K562 (cell line): ENCODE results near the gene PTK6. TPM values are rescaled to one million over a fixed set of nuclear protein-coding genes. Genes with fewer than 3 reads are reported as not detected.

ENCODE experiments used
- E2F3 ChIP-seq: fragments of 250-450 bp; sonication (Bioruptor Pico); IDR thresholded peaks from 2 replicates; pipeline ENCODE4 v1.4.0; 2020; ENCODE audit warnings: mild to moderate bottlenecking
- EGR1 ChIP-seq: fragments of 450-650 bp; conservative IDR thresholded peaks from 2 replicates; pipeline ENCODE4 v1.6.1; 2017; ENCODE audit warnings: mild to moderate bottlenecking
- GTF2A2 ChIP-seq: IDR thresholded peaks from 2 replicates; pipeline ENCODE4 v1.6.1; 2016; ENCODE audit warnings: mild to moderate bottlenecking, missing genetic modification characterization, missing compliant biosample characterization
- HNRNPH1 ChIP-seq: fragments of 200-400 bp; formaldehyde crosslinking; optimal IDR thresholded peaks from 2 replicates; pipeline ENCODE3; 2017; ENCODE audit warnings: low read depth, mild to moderate bottlenecking, low read length, moderate library complexity
- HNRNPL ChIP-seq: fragments of 200-400 bp; formaldehyde crosslinking; IDR thresholded peaks from 2 replicates; pipeline ENCODE4 v1.6.1; 2017; ENCODE audit warnings: low read depth, mild to moderate bottlenecking, low read length
- JUNB ChIP-seq: fragments of 450-650 bp; formaldehyde crosslinking; conservative IDR thresholded peaks from 2 replicates; pipeline ENCODE4 v1.4.0; 2020; ENCODE audit warnings: mild to moderate bottlenecking
- MECOM ChIP-seq: fragments of 250-450 bp; sonication (Bioruptor Pico); IDR thresholded peaks from 2 replicates; pipeline ENCODE4 v1.8.0; 2022; ENCODE audit warnings: inconsistent platforms
- RBFOX2 ChIP-seq: fragments of 200-400 bp; formaldehyde crosslinking; IDR thresholded peaks from 2 replicates; pipeline ENCODE4 v1.6.1; 2017; ENCODE audit warnings: low read depth, mild to moderate bottlenecking, low read length, moderate library complexity
- XRCC5 ChIP-seq: fragments of 200-400 bp; formaldehyde crosslinking; IDR thresholded peaks from 2 replicates; pipeline ENCODE4 v1.6.1; 2017; ENCODE audit warnings: low read depth, mild to moderate bottlenecking, low read length
- YY1 ChIP-seq, 3 experiments: IDR thresholded peaks; 2 replicates each; pipeline ENCODE4 v1.6.1; 2011; ENCODE audit warnings: low read length in 2 of 3, mild to moderate bottlenecking in 2 of 3, moderate library complexity in 2 of 3, borderline replicate concordance in 1 of 3, control low read depth in 1 of 3, low read depth in 1 of 3; ENCODE audit not compliant: insufficient read depth in 3 of 3, insufficient replicate concordance in 2 of 3, control insufficient read depth in 1 of 3, insufficient read length in 1 of 3; ENCODE audit errors: extremely low read depth in 1 of 3
- ZNF175 ChIP-seq: fragments of 200-800 bp; sonication (Bioruptor generic); IDR thresholded peaks from 2 replicates; pipeline ENCODE4 v1.6.1; 2016; ENCODE audit warnings: low read depth, mild to moderate bottlenecking, missing genetic modification characterization, missing compliant biosample characterization
- ZNF445 ChIP-seq: fragments of 250-450 bp; sonication (Bioruptor Pico); IDR thresholded peaks from 2 replicates; pipeline ENCODE4 v1.4.0; 2020; ENCODE audit warnings: low read depth, mild to moderate bottlenecking, moderate library complexity
- ZNF668 ChIP-seq: fragments of 250-450 bp; sonication (Bioruptor Pico); IDR thresholded peaks from 2 replicates; pipeline ENCODE4 v1.8.0; 2022; ENCODE audit warnings: mild to moderate bottlenecking, inconsistent platforms
- ZNF79 ChIP-seq: fragments of 250-450 bp; sonication (Bioruptor Pico); IDR thresholded peaks from 2 replicates; pipeline ENCODE4 v1.4.0; 2020; ENCODE audit warnings: low read depth, mild to moderate bottlenecking, moderate library complexity
- polyA plus RNA-seq, 8 experiments: library from polyadenylated mRNA; depleted of rRNA in 4 of 8; stranded (reverse) in 5 of 8; unstranded in 3 of 8; fragments of >200 nt; fragmentation: Nextera tagmentation in 2 of 8; fragmentation: Illumina TruSeq in 1 of 8; extraction: Ambion mirVana in 2 of 8; extraction: Trizol in 1 of 8; gene quantifications; 2 replicates each; pipeline versions ENCODE4 v1.2.1 to v1.2.3, GENCODE V29; 2011 to 2014; ENCODE audit warnings: inconsistent platforms in 1 of 8, missing spikeins in 1 of 8
- total RNA-seq, 7 experiments: library from RNA; depleted of rRNA in 6 of 7; stranded (reverse); fragments of >200 nt in 6 of 7; fragmentation: Illumina TruSeq in 2 of 7; extraction: Trizol in 2 of 7; gene quantifications; 2 replicates each; pipeline versions ENCODE4 v1.2.1 to v1.2.3, GENCODE V29; 2011 to 2021; ENCODE audit warnings: low replicate concordance in 1 of 7
- TF ChIP-seq, protein P1 (sequence below), 3 experiments: fragments of 200-800 bp in 1 of 3; fragments of 250-450 bp in 1 of 3; fragments of 450-650 bp in 1 of 3; sonication (Bioruptor Pico) in 1 of 3; sonication (Bioruptor generic) in 1 of 3; formaldehyde crosslinking in 1 of 3; IDR thresholded peaks; 2 replicates each; pipeline versions ENCODE4 v1.6.1 to v1.8.0; 2016 to 2022; ENCODE audit warnings: mild to moderate bottlenecking in 2 of 3, missing genetic modification characterization in 2 of 3, missing compliant biosample characterization in 1 of 3, moderate library complexity in 1 of 3
- TF ChIP-seq, protein P2 (sequence below): fragments of 250-450 bp; sonication (Bioruptor Pico); IDR thresholded peaks from 2 replicates; pipeline ENCODE4 v1.4.0; 2020; ENCODE audit warnings: borderline replicate concordance
- TF ChIP-seq, protein P3 (sequence below): sonication (generic); formaldehyde crosslinking; IDR thresholded peaks from 2 replicates; pipeline ENCODE4 v1.8.0; 2022; ENCODE audit warnings: mild to moderate bottlenecking, missing genetic modification reagents
- TF ChIP-seq, protein P4 (sequence below): sonication (generic); formaldehyde crosslinking; IDR thresholded peaks from 2 replicates; pipeline ENCODE4 v1.8.1; 2022; ENCODE audit warnings: missing genetic modification reagents
- TF ChIP-seq, protein P5 (sequence below): fragments of 450-650 bp; IDR thresholded peaks from 2 replicates; pipeline ENCODE4 v1.6.1; 2016; ENCODE audit warnings: low read depth, mild to moderate bottlenecking, moderate library complexity

The PTK6 gene
- total and polyA plus RNA-seq, 9 of the 15 experiments (the other 6 are each of a cell fraction or from before 2014, with no cell fraction given), result 0.07 TPM; not detected in 8

DNA sequence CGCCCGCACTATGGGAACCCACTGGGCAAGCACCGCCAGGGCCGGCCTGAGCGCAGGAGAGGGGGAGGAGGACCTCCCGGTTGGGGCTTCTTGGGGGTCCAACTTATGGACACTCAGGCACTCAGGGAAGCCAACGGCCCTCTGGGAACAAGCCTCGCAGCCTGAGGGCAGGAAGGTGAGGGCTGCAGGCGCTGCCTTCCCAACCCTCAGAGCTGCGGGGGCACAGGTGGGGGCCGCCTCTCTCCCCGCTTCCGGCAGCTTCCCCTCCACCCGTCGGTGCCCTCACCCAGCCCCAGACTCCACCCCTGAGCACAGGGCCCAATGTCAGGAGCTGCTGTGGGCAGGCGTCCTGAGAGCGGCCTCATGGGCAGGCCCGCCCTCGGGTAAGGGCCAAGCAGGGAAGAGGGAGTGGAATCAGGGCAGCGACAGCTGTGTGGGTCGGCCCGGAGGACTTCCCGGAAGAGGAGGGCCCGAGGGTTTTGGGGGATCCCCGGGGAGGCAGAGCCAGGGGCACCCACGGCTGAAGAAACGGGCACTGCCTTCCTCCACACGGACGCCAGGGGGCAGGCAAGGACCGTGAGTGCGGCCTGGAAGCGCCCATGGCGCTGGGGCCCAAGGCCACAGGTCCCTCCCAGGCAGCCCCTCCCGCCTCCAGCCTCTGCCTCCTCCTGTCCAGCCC is 488 bp upstream of the PTK6 start (continued):
- TF ChIP-seq JUNB (CRISPR knock-in tag) (no peak), GTF2A2 (tag) (no peak), ZNF445 (CRISPR knock-in tag) (no peak), ZNF175 (CRISPR knock-in tag) (no peak), RBFOX2 (no peak; the same call in none of the 2 replicates), HNRNPL (peak; percentile 82), ZNF79 (CRISPR knock-in tag) (no peak), XRCC5 (0 out of 2 replicates have a peak, but pooled peaks have one; percentile 43), YY1 (IDR thresholded peaks at IDR 0.05; ENCODE audit: borderline replicate concordance in 1 of 3, control insufficient read depth in 1 of 3, extremely low read depth in 1 of 3, insufficient read depth in 3 of 3, insufficient read length in 1 of 3, insufficient replicate concordance in 2 of 3, low read depth in 1 of 3, low read length in 2 of 3) (peak; percentile 27 to 82 (median 79)), EGR1 (no peak; the same call in 1 of the 2 replicates), HNRNPH1 (no peak), MECOM (CRISPR knock-in tag) (no peak), ZNF668 (no peak), E2F3 (CRISPR knock-in tag) (no peak)
- TF ChIP-seq, protein P1, sequence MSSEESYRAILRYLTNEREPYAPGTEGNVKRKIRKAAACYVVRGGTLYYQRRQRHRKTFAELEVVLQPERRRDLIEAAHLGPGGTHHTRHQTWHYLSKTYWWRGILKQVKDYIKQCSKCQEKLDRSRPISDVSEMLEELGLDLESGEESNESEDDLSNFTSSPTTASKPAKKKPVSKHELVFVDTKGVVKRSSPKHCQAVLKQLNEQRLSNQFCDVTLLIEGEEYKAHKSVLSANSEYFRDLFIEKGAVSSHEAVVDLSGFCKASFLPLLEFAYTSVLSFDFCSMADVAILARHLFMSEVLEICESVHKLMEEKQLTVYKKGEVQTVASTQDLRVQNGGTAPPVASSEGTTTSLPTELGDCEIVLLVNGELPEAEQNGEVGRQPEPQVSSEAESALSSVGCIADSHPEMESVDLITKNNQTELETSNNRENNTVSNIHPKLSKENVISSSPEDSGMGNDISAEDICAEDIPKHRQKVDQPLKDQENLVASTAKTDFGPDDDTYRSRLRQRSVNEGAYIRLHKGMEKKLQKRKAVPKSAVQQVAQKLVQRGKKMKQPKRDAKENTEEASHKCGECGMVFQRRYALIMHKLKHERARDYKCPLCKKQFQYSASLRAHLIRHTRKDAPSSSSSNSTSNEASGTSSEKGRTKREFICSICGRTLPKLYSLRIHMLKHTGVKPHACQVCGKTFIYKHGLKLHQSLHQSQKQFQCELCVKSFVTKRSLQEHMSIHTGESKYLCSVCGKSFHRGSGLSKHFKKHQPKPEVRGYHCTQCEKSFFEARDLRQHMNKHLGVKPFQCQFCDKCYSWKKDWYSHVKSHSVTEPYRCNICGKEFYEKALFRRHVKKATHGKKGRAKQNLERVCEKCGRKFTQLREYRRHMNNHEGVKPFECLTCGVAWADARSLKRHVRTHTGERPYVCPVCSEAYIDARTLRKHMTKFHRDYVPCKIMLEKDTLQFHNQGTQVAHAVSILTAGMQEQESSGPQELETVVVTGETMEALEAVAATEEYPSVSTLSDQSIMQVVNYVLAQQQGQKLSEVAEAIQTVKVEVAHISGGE (CRISPR knock-in tag; IDR thresholded peaks at IDR 0.05), result peak in 2 of 3 experiments; percentile 65 to 87; a peak in 2 of 6 replicates
- TF ChIP-seq, protein P2, sequence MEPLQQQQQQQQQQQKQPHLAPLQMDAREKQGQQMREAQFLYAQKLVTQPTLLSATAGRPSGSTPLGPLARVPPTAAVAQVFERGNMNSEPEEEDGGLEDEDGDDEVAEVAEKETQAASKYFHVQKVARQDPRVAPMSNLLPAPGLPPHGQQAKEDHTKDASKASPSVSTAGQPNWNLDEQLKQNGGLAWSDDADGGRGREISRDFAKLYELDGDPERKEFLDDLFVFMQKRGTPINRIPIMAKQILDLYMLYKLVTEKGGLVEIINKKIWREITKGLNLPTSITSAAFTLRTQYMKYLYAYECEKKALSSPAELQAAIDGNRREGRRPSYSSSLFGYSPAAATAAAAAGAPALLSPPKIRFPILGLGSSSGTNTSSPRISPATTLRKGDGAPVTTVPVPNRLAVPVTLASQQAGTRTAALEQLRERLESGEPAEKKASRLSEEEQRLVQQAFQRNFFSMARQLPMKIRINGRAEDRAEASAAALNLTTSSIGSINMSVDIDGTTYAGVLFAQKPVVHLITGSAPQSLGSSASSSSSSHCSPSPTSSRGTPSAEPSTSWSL, result no peak
- TF ChIP-seq, protein P3, sequence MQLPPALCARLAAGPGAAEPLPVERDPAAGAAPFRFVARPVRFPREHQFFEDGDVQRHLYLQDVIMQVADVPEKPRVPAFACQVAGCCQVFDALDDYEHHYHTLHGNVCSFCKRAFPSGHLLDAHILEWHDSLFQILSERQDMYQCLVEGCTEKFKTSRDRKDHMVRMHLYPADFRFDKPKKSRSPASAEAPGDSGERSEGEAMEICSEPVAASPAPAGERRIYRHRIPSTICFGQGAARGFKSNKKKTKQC (CRISPR knock-in tag), result no peak
- TF ChIP-seq, protein P4, sequence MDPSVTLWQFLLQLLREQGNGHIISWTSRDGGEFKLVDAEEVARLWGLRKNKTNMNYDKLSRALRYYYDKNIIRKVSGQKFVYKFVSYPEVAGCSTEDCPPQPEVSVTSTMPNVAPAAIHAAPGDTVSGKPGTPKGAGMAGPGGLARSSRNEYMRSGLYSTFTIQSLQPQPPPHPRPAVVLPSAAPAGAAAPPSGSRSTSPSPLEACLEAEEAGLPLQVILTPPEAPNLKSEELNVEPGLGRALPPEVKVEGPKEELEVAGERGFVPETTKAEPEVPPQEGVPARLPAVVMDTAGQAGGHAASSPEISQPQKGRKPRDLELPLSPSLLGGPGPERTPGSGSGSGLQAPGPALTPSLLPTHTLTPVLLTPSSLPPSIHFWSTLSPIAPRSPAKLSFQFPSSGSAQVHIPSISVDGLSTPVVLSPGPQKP (CRISPR knock-in tag), result no peak
- TF ChIP-seq, protein P5, sequence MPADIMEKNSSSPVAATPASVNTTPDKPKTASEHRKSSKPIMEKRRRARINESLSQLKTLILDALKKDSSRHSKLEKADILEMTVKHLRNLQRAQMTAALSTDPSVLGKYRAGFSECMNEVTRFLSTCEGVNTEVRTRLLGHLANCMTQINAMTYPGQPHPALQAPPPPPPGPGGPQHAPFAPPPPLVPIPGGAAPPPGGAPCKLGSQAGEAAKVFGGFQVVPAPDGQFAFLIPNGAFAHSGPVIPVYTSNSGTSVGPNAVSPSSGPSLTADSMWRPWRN, result no peak
